DMS53 treated with DMSO at 0.1 percent for 48 hours (cell line): ENCODE data around the gene POGLUT3.

Experiments used
- DNase-seq: peaks from one replicate; lab custom pipeline; 2025; ENCODE audit not compliant: unreplicated experiment; lab: John Stamatoyannopoulos, UW

Gene POGLUT3

GRCh38 chr11:108498046-108498815, at the start of gene POGLUT3:
Gene POGLUT3, minus strand, starts transcription at chr11:108498384. Its CDS starts 18 bp downstream, at chr11:108498366.
- peak; percentile 25 for DNase-seq

DNA sequence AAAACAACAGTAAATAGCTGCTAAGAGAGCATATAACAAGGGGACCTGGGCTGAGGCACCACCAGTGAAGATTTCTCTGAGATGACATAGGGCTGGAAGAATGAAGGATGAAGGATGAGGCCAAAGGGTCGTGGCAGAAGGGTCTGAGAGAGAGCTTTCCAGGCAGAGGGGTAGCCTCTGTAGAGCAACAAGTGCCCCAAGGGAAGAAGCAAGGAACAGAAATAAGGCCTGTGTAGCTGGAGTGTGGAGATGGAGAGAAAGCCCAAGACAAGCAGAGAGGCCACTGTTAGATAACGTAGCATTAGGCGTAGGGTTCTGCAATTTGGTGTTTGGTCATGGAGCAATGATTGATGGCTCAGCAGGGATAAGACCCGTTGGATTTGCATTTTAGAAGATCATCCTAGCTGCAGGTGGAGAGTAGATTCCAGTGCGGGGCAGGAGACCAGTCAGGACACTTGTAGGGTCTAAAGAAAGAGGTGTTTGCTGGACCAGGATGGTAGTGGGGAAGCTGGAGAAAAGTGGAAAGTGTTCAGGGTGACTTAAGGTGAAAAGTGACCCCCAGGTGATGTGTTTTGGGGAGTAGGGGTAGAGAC, 47.8 kb upstream of the POGLUT3 start:
- DNase-seq: no peak

DNA sequence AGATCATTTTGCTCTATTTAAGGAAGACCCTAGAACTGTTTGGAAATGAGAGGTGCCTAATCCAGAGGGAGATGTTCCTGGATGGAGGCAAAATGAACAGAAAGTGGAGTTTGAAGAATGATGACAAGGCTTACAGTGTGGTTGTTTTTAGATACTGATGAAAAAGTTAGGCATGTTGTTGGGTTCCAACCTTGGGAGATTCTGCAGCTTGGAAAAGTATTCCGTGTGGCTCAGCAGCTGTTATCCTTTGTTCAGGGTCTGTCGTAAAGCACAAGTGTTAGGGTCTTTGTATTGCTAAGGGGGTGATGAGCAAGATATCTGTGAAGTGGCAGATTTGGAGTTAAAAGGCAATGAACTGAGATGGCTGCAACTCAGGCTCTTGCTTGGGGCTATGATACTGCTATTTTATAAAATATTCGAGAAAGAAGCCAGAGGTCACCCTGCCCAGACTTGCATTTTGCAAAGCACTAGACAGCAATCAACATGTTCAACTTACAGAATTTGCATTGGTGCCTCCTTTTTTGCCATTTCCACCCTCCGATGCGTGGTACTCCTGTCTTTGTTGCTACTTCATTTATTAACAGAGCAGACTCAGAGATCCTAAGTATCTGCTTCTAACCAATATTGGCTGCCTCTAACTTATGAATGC, 45.3 kb upstream of the POGLUT3 start:
- no peak for DNase-seq

DNA sequence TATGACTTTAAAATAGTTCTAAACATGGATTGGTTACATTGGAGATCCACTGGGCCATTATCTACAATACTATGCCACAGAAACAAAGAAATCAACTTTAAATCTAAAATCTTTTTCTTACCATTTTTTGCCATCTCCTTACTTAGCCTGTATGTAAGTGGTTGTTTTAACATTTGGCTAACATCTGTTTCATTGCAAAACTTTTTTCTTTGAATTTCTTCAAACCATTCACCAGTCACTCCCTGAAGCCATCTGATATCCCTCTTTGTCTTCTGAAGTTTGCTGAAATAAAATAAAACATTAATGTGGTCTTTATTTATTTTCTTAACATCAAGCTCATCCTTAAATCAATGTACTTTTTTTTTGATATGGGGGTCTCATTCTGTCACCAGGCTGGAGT, 43.3 kb upstream of the POGLUT3 start:
- DNase-seq: no peak

GRCh38 chr11:108538502-108538901, 40.3 kb upstream of the POGLUT3 start:
- DNase-seq: no peak

GRCh38 chr11:108538022-108538424, 39.8 kb upstream of the POGLUT3 start:
- no peak for DNase-seq

GRCh38 chr11:108536783-108537182, 38.6 kb upstream of the POGLUT3 start:
- DNase-seq: no peak

GRCh38 chr11:108535384-108535955, 37.3 kb upstream of the POGLUT3 start:
- DNase-seq: no peak

- DNase-seq: peak; percentile 8
Observed at GRCh38 chr11:108534274-108534882, 36.2 kb upstream of the POGLUT3 start.

- no peak for DNase-seq
Observed at GRCh38 chr11:108530426-108530825, 32.2 kb upstream of the POGLUT3 start.

DNA sequence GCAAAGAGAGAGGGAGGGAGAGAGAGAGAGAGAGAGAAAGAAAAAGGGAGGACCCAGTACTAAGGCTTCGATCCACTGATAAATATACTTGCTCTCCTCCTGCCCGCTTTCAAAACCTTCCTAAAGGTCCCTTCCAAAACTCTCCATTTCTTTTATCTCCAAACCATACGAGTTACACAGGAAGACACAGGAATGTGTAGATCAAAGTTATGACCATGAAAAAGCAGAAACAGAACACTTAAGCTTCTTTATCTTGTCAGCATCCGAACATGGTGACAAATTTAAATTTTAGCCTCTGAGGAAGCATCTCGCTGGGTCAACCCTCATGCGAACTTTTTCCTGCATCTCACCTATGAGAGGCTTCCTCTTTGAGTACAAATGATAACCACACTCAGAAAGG, 29.2 kb upstream of the POGLUT3 start:
- no peak for DNase-seq

DNA sequence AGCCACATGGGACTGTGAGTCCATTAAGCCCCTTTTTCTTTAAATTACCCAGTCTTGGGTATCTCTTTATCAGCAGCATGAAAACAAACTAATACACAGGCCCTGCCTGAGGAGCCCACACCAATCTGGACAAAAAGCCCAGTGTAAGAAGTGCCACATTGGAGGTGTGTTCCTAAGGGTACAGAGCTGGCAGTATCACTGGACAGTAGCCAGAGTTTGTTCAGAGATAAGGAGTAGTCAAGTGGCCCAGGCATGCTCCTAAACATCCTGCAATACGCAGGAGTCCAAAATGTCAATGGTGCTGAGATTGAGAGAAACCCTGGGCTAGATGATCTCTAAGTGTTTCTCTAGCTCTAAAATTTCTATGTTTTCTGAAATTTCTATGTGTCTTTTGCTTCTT, 27.0 kb upstream of the POGLUT3 start:
- DNase-seq: no peak

- peak; percentile 18 for DNase-seq
Observed at GRCh38 chr11:108524422-108524821, 26.2 kb upstream of the POGLUT3 start.

- no peak for DNase-seq
Observed at GRCh38 chr11:108522318-108522717, 24.1 kb upstream of the POGLUT3 start.

DNA sequence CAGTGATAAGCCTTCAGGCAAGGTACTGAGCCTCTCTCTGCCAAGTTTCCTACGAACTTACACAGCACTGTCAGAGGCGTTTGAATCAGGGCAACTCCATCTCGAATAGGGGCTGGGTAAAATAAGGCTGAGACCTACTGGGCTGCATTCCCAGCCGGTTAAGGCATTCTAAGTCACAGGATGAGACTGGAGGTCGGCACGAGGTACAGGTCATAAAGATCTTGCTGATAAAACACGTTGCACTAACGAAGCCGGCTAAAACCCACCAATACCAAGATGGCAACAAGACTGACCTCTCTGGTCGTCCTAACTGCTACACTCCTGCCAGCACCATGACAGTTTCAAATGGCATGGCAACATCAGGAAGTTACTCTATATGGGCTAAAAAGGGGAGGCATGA, 20.4 kb upstream of the POGLUT3 start:
- no peak for DNase-seq

- DNase-seq: no peak
Observed at GRCh38 chr11:108516125-108516524, 17.9 kb upstream of the POGLUT3 start.

- no peak for DNase-seq
Observed at GRCh38 chr11:108512708-108513107, 14.5 kb upstream of the POGLUT3 start.

- no peak for DNase-seq
Observed at GRCh38 chr11:108511851-108512474, 13.8 kb upstream of the POGLUT3 start.

- DNase-seq: no peak
Observed at GRCh38 chr11:108508653-108509593, 10.7 kb upstream of the POGLUT3 start.

DNA sequence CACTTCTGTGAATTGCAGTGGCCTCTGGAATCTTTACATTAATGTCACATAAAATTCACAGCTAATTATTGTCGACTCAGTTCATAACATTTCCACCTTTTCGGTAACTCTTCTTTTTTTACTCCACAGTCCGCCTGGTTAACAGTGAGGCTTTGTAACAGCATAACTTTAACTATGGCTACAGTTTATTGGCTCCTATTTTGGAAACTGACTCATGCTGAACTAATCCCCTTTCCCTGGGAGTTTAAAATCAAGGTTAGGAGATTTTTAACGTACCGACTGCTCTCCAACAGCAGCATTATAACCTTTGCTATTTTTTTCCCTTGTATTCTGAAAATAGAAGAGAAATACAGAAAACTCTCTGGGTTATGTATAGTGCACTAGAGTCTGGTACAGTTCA, 3.2 kb upstream of the POGLUT3 start:
- no peak for DNase-seq
